T-helper 17 cell (primary cell): ENCODE data around the gene NEMP1. TPM values are rescaled to one million over a fixed set of nuclear protein-coding genes. Genes with fewer than 3 reads are reported as not detected.
A peak's percentile ranks its signal among the peaks of the same experiment; 100 is the strongest.

ENCODE experiments used
- ATAC-seq: fragments of 150-1000 bp; cut with Tn5 transposase; 2 replicates; pipeline ENCODE4 v1.10.0; 2021; ENCODE audit warnings: mild to moderate bottlenecking, moderate library complexity
- DNase-seq, 3 donors: peaks; one replicate each; pipeline versions ENCODE4 v3.0.0 to v3.0.0-alpha.2; 2020 to 2021
- H3K9me3 ChIP-seq: one replicate; pipeline ENCODE4 v1.7.0; 2013; ENCODE audit warnings: low read length, mild to moderate bottlenecking; ENCODE audit not compliant: control insufficient read depth, poor library complexity, severe bottlenecking
- H3K27ac Mint-ChIP-seq: one replicate; pipeline ENCODE4 v1.8.0; 2022; ENCODE audit warnings: mild to moderate bottlenecking, moderate library complexity, mixed read lengths
- H3K27me3 Mint-ChIP-seq: one replicate; pipeline ENCODE4 v1.8.0; 2022; ENCODE audit warnings: mixed read lengths
- H3K36me3 Mint-ChIP-seq: one replicate; pipeline ENCODE4 v1.8.0; 2022; ENCODE audit warnings: low read depth, mixed read lengths
- H3K4me1 Mint-ChIP-seq: one replicate; pipeline ENCODE4 v1.8.0; 2022; ENCODE audit warnings: mild to moderate bottlenecking, mixed read lengths
- H3K4me3 Mint-ChIP-seq: one replicate; pipeline ENCODE4 v1.8.0; 2022; ENCODE audit warnings: mild to moderate bottlenecking, moderate library complexity, mixed read lengths
- total RNA-seq, 4 donors: library from RNA in 2 of 4; stranded (reverse) in 2 of 4; gene quantifications; one replicate each; pipeline ENCODE4 v1.2.3 and lab custom pipeline; 2022 to 2026

The NEMP1 gene
- total RNA-seq, 2 donors from 2014 or later = 12.2 to 14.1 TPM

DNA sequence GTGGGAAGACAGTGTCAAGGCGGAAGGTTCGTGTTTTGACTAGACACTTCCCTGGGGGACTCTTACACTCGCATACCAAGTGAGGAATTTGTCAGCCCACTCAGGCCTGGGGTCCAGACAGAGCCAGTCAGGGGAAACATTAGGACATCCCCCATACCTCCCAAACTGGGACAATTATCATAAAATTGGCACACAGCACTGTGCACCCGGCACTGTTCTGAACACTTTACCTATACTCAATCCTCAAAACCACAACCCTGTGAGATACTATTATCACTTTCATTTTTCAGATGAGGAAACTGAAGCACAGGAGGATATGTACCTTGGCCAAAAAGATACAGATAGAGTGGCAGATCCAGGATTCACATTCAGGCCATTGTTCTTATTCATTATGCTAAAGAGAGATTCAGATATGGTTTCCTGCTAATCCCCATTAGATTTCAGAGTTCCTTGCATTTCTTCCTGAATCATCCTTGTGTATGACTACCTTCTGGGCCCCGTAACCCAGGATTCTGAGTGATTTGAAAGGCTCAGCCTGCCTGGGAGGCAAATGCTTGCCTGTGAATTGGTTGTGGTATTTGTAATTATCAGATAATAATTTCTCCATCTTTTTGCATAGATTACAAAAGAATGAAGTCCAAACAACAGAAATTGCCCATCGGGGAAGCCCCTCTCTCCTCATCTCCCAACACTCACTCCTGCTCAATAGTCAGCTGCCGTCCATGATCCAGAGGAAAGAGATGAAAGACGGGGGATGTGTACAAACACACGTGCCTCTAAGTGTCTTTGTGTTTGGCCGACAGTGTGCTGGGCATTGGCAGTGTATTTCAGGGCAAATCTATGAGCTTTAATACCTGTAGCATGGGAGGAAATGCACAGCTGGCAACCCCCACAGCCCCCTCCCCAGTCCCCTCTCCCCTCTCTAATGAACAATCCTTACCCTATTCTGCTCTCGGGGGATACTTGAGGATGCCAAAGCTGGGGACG, 66.9 kb downstream of the NEMP1 start:
- Mint-ChIP-seq H3K36me3 (peaks cover 4% of the 10 kb centered on the region), H3K4me1 (peaks cover 26% of the 10 kb centered on the region), H3K27me3 (peaks cover 22% of the 10 kb centered on the region), H3K27ac (peak overlapping the region; percentile 79), H3K4me3 (peak overlapping the region; percentile 72)
- ATAC-seq (peak; percentile 76), DNase-seq (no peak)
- H3K9me3 ChIP-seq = no peaks in the 10 kb centered on the region

DNA sequence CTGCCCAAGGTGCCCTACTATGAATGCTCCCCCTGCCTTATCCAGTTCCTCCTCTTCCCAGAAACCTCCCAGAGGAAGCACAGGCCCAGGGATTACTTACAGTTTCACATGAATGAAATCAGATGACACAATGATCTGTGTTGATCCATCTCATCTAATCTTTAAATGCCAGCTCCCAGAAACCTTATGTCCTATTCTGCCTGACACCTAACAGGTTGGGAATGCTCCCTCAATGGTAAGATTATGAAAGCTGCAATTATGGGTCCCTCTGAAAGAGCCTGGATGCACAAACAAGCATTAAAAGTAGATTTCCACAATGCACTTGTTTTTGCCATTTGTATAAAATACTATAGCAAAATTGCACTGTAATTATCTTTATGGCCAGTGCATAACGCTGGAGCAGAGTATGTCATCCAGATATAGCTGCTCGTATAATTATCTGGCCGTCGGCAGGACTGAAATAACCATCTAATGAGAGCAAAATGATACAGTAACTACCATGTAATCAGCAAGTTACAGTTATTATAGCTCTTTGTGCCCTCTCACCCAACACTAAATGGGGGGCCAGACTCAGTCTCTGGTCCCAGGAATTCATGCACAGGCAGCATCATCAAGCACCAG, 67.9 kb downstream of the NEMP1 start:
- H3K4me1 Mint-ChIP-seq = peaks cover 28% of the 10 kb centered on the region
- peaks cover 22% of the 10 kb centered on the region for H3K27me3 Mint-ChIP-seq
- no peak overlapping the region for H3K27ac Mint-ChIP-seq
- H3K9me3 ChIP-seq = no peaks in the 10 kb centered on the region
- no peak overlapping the region for H3K4me3 Mint-ChIP-seq
- ATAC-seq = no peak
- H3K36me3 Mint-ChIP-seq = peaks cover 4% of the 10 kb centered on the region
- DNase-seq = no peak

DNA sequence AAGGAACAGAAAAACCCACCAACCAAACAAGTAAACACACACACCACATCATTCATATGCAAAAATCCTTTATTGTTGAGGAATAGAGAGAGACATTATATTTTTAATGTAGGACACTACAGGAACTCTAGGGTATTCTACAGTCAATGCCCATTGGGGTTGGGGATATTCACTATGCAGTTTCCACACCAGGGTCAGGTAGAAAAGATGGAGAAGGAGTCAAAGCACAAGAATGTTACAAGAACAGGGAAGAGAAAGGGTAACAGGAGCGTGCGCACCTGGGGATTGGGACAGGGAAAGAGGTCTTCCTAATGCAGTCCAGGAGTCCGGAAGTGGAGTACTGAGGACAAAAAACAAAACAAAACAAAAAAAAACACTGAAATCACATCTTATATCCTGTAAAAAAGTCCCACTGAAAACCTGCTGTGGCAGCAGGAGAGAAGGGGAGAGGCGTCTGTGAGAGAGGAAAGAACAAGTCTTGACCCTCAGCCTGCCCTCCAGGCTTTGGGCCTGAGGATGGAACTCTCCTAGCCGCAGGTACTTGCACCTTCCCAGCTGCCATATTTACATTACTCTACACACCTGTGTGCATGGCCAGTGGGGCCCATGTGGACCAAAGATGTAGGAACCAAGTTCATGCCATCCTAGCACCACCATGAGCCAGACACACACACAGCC, 68.5 kb downstream of the NEMP1 start:
- H3K9me3 ChIP-seq = no peaks in the 10 kb centered on the region
- H3K27ac Mint-ChIP-seq = no peak overlapping the region
- DNase-seq (no peak), ATAC-seq (no peak)
- H3K4me1 Mint-ChIP-seq = peaks cover 35% of the 10 kb centered on the region
- peaks cover 6% of the 10 kb centered on the region for H3K36me3 Mint-ChIP-seq
- H3K4me3 Mint-ChIP-seq = no peak overlapping the region
- peaks cover 15% of the 10 kb centered on the region for H3K27me3 Mint-ChIP-seq

DNA sequence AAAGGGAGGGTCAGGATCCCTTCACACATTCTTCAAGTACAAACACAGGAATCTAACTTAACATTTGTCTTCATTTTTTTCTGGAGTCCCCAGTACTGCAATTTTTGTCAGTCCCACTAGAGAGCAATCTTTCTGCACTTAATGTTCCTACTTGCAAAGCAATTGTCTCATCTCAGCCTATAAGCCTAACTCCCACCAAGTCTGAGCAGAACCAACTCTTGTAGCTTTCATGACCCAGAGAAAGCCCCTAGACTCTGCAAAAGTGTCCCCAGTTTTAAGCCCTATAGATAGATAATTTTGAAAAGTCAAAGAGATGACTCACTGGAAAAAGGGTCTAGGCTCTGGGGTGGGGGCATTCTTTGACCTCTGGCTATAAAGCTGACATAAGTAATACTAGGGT, 70.4 kb downstream of the NEMP1 start:
- Mint-ChIP-seq H3K27me3 (no peaks in the 10 kb centered on the region), H3K4me1 (peaks cover 43% of the 10 kb centered on the region), H3K27ac (no peak overlapping the region)

DNA sequence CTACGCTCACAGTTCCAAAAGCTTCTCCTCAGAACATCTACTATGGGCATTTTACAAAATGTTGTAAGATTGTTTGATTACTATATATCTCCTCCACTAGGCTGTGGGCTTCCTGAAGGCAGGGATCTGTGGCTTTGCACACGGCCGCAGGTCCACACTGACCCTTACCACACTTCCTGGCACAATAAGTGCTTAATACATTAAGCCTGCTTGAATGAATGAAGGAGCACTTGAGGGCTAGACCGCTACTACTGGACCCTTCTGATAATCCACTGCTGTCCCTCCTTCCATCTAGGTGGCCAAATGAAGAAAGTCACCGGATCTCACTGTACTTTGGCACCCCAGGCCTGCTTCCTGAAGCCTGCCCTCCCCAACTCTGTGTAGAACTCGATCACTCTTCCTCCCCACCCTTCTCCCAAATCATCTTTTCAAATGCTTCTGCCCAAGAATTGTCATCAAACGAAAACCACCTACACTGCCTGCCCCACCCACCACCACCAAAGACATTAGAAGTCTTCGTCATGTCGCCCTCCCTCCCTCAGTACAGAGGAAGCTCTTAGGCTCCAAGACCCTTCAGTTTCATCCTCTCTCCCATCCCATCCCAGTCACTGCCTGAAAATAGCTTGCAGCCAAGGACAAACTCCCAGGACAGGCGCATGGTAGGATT, 71.6 kb downstream of the NEMP1 start:
- Mint-ChIP-seq H3K27me3 (no peaks in the 10 kb centered on the region), H3K4me3 (peak overlapping the region; percentile 89), H3K36me3 (peaks cover 6% of the 10 kb centered on the region), H3K27ac (peak overlapping the region; percentile 89), H3K4me1 (peaks cover 43% of the 10 kb centered on the region)
- ATAC-seq (no peak), DNase-seq (no peak)
- no peaks in the 10 kb centered on the region for H3K9me3 ChIP-seq

More for the DNA sequence above, 70.4 kb downstream of the NEMP1 start:
- no peak overlapping the region for H3K4me3 Mint-ChIP-seq
- peak; percentile 46 for ATAC-seq
- H3K36me3 Mint-ChIP-seq = peaks cover 2% of the 10 kb centered on the region
- no peak for DNase-seq
- no peaks in the 10 kb centered on the region for H3K9me3 ChIP-seq

DNA sequence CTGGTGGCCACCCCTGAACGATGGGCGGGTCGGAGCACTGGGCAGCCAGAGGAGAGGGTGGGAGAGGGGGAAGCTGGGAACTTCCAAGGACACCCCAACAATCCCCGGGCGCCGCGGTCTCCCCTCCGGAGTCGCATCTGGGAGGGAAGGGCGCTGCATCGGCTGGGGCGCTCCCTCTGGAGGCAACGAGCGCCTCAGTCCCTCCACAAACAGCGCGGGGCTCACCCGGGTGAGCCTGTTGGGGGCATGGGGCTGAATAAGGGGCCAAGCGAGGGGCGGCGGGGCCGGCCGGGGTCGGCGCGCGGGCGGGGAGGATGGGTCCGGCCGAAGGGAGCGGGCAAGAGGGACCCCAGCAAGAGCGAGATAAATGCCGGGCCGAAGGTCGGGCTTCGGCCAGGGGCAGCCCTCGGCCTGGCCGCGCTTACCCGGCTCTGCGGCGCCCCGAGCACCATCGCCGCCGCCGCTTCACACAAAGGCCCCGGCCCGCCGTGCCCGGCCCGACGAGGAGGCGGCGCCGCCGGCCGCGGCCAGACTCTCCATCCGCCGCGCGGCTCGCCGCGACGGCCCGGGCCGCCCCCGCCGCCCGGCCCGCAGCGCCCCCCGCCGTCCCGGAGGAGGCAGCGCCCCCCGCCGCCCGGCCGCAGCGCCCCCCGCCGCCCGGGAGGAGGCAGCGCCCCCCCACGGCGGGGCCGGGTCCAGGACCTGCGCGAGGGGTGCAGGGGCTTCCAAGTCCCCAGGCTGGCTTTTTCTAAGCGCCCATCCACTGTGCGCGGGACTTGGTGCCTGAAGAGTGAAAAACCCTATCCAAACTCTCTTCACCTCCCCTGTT, 72.4 kb downstream of the NEMP1 start, which contains the start of gene ZBTB39:
TSS of gene ZBTB39 (minus strand) at position 567 of the 829 bp plus-strand sequence. CDS start 1,629 bp downstream, outside the sequence.
- peak within 1 kb of the TSS; percentile 97 for H3K4me3 Mint-ChIP-seq
- H3K9me3 ChIP-seq = no peaks in the 10 kb centered on the region
- ATAC-seq (peak; percentile 88), DNase-seq (peak; percentile 68 to 74 (median 72))
- peaks cover 40% of the 10 kb centered on the region for H3K4me1 Mint-ChIP-seq
- H3K27ac Mint-ChIP-seq = peak within 1 kb of the TSS; percentile 95
- no peaks in the 10 kb centered on the region for H3K27me3 Mint-ChIP-seq
- H3K36me3 Mint-ChIP-seq = peaks cover 6% of the 10 kb centered on the region

Other genes starting within 250 kb of the NEMP1 start
- not detected for gene SDR9C7, start 144.4 kb downstream of the NEMP1 start, total RNA-seq
- gene RDH16, start 121.2 kb downstream of the NEMP1 start, total RNA-seq = under 1 TPM; 0.40 to 0.81 TPM
- 10 to 100 TPM in 1 of 2 donors, 1 to 10 TPM in 1; 7.0 to 10.8 TPM for gene ZBTB39, start 72.2 kb downstream of the NEMP1 start, total RNA-seq
- gene TAC3, start 62.3 kb downstream of the NEMP1 start, total RNA-seq = not detected
- under 1 TPM in 1 of 2 donors, not detected in 1; 0.70 TPM for gene MYO1A, start 28.7 kb downstream of the NEMP1 start, total RNA-seq
- 1 to 10 TPM; 4.0 to 5.0 TPM for gene NAB2, start 10.3 kb upstream of the NEMP1 start, total RNA-seq
- 100 to 1,000 TPM; 205 to 253 TPM for gene STAT6, start 32.6 kb upstream of the NEMP1 start, total RNA-seq
- gene LRP1, start 49.7 kb upstream of the NEMP1 start, total RNA-seq = 10 to 100 TPM in 1 of 2 donors, 1 to 10 TPM in 1; 3.8 to 11.6 TPM
- gene LRP1-AS, start 68.8 kb upstream of the NEMP1 start, total RNA-seq = not detected
- not detected for gene NXPH4, start 138.0 kb upstream of the NEMP1 start, total RNA-seq
- gene SHMT2, start 150.9 kb upstream of the NEMP1 start, total RNA-seq = 10 to 100 TPM; 28.8 to 36.9 TPM
- 1 to 10 TPM; 1.6 to 1.9 TPM for gene STAC3, start 172.4 kb upstream of the NEMP1 start, total RNA-seq